Smooth muscle cell (in vitro differentiated cells): Measurements from ENCODE around the gene SLC8A1. TPM values are rescaled to one million over a fixed set of nuclear protein-coding genes. Genes with fewer than 3 reads are reported as not detected.
A peak's percentile ranks its signal among the peaks of the same experiment; 100 is the strongest.

Source experiments
- DNase-seq: peaks from one replicate; lab custom pipeline; 2025; ENCODE audit not compliant: unreplicated experiment; lab: John Stamatoyannopoulos, UW
- H2AFZ ChIP-seq: fragments of 200-600 bp; sonication (generic); 2 replicates; pipeline ENCODE4 v1.6.0; 2016; ENCODE audit warnings: antibody characterized with exemption, low read depth, mild to moderate bottlenecking
- H3F3A ChIP-seq: fragments of 200-600 bp; sonication (generic); 2 replicates; pipeline ENCODE4 v1.6.0; 2017; ENCODE audit warnings: antibody characterized with exemption, low read depth
- H3K27ac ChIP-seq: fragments of 200-600 bp; sonication (generic); 2 replicates; pipeline ENCODE4 v1.5.1; 2016; ENCODE audit warnings: low read depth, mild to moderate bottlenecking
- H3K27me3 ChIP-seq: fragments of 200-600 bp; sonication (generic); 2 replicates; pipeline ENCODE4 v1.6.1; 2016; ENCODE audit warnings: low read depth, mild to moderate bottlenecking
- H3K36me3 ChIP-seq: fragments of 200-600 bp; sonication (generic); 2 replicates; pipeline ENCODE4 v1.5.1; 2016; ENCODE audit warnings: low read depth
- H3K4me1 ChIP-seq: fragments of 200-600 bp; sonication (generic); 2 replicates; pipeline ENCODE4 v1.5.1; 2016; ENCODE audit warnings: low read depth
- H3K4me2 ChIP-seq: fragments of 200-600 bp; sonication (generic); 2 replicates; pipeline ENCODE4 v1.6.0; 2016; ENCODE audit warnings: mild to moderate bottlenecking
- H3K4me3 ChIP-seq: fragments of 200-600 bp; sonication (generic); 2 replicates; pipeline ENCODE4 v1.5.1; 2016; ENCODE audit warnings: mild to moderate bottlenecking
- H3K79me2 ChIP-seq: fragments of 200-600 bp; sonication (generic); 2 replicates; pipeline ENCODE4 v1.6.0; 2016; ENCODE audit warnings: low read depth, mild to moderate bottlenecking
- H3K9ac ChIP-seq: fragments of 200-600 bp; sonication (generic); 2 replicates; pipeline ENCODE4 v1.6.0; 2016; ENCODE audit warnings: low read depth
- H3K9me3 ChIP-seq: fragments of 200-600 bp; sonication (generic); replicated peaks from 2 replicates; pipeline ENCODE4 v1.5.1; 2016; ENCODE audit warnings: low read depth
- H4K20me1 ChIP-seq: fragments of 200-600 bp; sonication (generic); 2 replicates; pipeline ENCODE4 v1.6.0; 2016; ENCODE audit warnings: low read depth
- WGBS: methylation state at CpG from one replicate; pipeline ENCODE4 v1.1.7; 2016; ENCODE audit warnings: low lambda C conversion rate; 5-methylcytosine and 5-hydroxymethylcytosine counted together
- polyA plus RNA-seq: library from polyadenylated mRNA; unstranded; fragments of >200 nt; fragmentation: Nextera tagmentation; extraction: Ambion mirVana; gene quantifications from 2 replicates; pipeline ENCODE4 v1.2.1, GENCODE V29; 2016
- total RNA-seq: library from RNA; depleted of rRNA; stranded (reverse); fragments of >200 nt; gene quantifications from 2 replicates; pipeline ENCODE4 v1.2.3, GENCODE V29; 2014
- TF ChIP-seq, protein P1 (sequence below): fragments of 200-600 bp; sonication (generic); IDR thresholded peaks from 2 replicates; pipeline ENCODE4 v1.5.1; 2017; ENCODE audit warnings: borderline replicate concordance, mild to moderate bottlenecking, antibody characterized with exemption; ENCODE audit not compliant: insufficient read depth, poor library complexity, severe bottlenecking

Gene SLC8A1
- total and polyA plus RNA-seq, 2 experiments from 2014 or later: 1.1 to 5.3 TPM

GRCh38 chr2:40126006-40126405 is 325.9 kb downstream of the SLC8A1 start:
- Histone ChIP-seq H3K9ac (no peak overlapping the region), H3K79me2 (no peaks in the 10 kb centered on the region), H3K27ac (no peak overlapping the region), H3K36me3 (no peaks in the 10 kb centered on the region), H3K4me2 (no peak overlapping the region), H3K27me3 (no peaks in the 10 kb centered on the region), H3K4me1 (peaks cover 16% of the 10 kb centered on the region), H3F3A (no peaks in the 10 kb centered on the region), H4K20me1 (no peaks in the 10 kb centered on the region), H2AFZ (no peak overlapping the region), H3K9me3 (no peaks in the 10 kb centered on the region), H3K4me3 (no peak overlapping the region)
- no peak for DNase-seq
- TF ChIP-seq, protein P1, sequence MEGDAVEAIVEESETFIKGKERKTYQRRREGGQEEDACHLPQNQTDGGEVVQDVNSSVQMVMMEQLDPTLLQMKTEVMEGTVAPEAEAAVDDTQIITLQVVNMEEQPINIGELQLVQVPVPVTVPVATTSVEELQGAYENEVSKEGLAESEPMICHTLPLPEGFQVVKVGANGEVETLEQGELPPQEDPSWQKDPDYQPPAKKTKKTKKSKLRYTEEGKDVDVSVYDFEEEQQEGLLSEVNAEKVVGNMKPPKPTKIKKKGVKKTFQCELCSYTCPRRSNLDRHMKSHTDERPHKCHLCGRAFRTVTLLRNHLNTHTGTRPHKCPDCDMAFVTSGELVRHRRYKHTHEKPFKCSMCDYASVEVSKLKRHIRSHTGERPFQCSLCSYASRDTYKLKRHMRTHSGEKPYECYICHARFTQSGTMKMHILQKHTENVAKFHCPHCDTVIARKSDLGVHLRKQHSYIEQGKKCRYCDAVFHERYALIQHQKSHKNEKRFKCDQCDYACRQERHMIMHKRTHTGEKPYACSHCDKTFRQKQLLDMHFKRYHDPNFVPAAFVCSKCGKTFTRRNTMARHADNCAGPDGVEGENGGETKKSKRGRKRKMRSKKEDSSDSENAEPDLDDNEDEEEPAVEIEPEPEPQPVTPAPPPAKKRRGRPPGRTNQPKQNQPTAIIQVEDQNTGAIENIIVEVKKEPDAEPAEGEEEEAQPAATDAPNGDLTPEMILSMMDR: no peak
- WGBS: 88% methylated on average over 3 of the region's 3 CpGs

- H3K36me3 ChIP-seq: no peaks in the 10 kb centered on the region
- no peaks in the 10 kb centered on the region for H3K27me3 ChIP-seq
- no peak overlapping the region for H3K4me2 ChIP-seq
- no peak overlapping the region for H3K9ac ChIP-seq
- DNase-seq: no peak
- TF ChIP-seq, protein P1: no peak
- H3K27ac ChIP-seq: no peak overlapping the region
- no peaks in the 10 kb centered on the region for H3F3A ChIP-seq
- WGBS: 48% methylated on average over 3 of the region's 3 CpGs
- H3K79me2 ChIP-seq: no peaks in the 10 kb centered on the region
- no peak overlapping the region for H3K4me3 ChIP-seq
- H3K4me1 ChIP-seq: peaks cover 7% of the 10 kb centered on the region
- no peaks in the 10 kb centered on the region for H4K20me1 ChIP-seq
- H3K9me3 ChIP-seq: no peaks in the 10 kb centered on the region
- peak overlapping the region; percentile 27 for H2AFZ ChIP-seq
Observed at GRCh38 chr2:40123746-40124145, 328.1 kb downstream of the SLC8A1 start.

GRCh38 chr2:40123326-40123725 is 328.6 kb downstream of the SLC8A1 start:
- no peaks in the 10 kb centered on the region for H3K27me3 ChIP-seq
- DNase-seq: no peak
- WGBS: 94% methylated on average over 1 of the region's 1 CpG
- H3K79me2 ChIP-seq: no peaks in the 10 kb centered on the region
- TF ChIP-seq, protein P1: no peak
- no peaks in the 10 kb centered on the region for H3K9me3 ChIP-seq
- no peak overlapping the region for H3K9ac ChIP-seq
- no peak overlapping the region for H3K4me2 ChIP-seq
- no peak overlapping the region for H3K27ac ChIP-seq
- peaks cover 7% of the 10 kb centered on the region for H3K4me1 ChIP-seq
- no peaks in the 10 kb centered on the region for H3F3A ChIP-seq
- no peaks in the 10 kb centered on the region for H3K36me3 ChIP-seq
- H4K20me1 ChIP-seq: no peaks in the 10 kb centered on the region
- no peak overlapping the region for H3K4me3 ChIP-seq
- H2AFZ ChIP-seq: peak overlapping the region; percentile 27

- H3K4me3 ChIP-seq: no peak overlapping the region
- 76% methylated on average over 5 of the region's 5 CpGs for WGBS
- TF ChIP-seq, protein P1: no peak
- no peaks in the 10 kb centered on the region for H3F3A ChIP-seq
- no peaks in the 10 kb centered on the region for H3K9me3 ChIP-seq
- H3K27me3 ChIP-seq: no peaks in the 10 kb centered on the region
- no peak overlapping the region for H3K4me2 ChIP-seq
- H3K4me1 ChIP-seq: peaks cover 7% of the 10 kb centered on the region
- H3K79me2 ChIP-seq: no peaks in the 10 kb centered on the region
- no peak for DNase-seq
- no peak overlapping the region for H3K27ac ChIP-seq
- no peaks in the 10 kb centered on the region for H3K36me3 ChIP-seq
- H4K20me1 ChIP-seq: no peaks in the 10 kb centered on the region
- peak overlapping the region; percentile 18 for H2AFZ ChIP-seq
- no peak overlapping the region for H3K9ac ChIP-seq
Observed at GRCh38 chr2:40120957-40121356, 330.9 kb downstream of the SLC8A1 start.
